Renal cortex interstitium (tissue), 11 donors: ENCODE measurements around the gene EXT2. TPM values are rescaled to one million over a fixed set of nuclear protein-coding genes. Genes with fewer than 3 reads are reported as not detected.

Experiments used
- DNase-seq, 11 donors: peaks; one replicate each; pipeline ENCODE4 v3.0.0-alpha.2; 2013; ENCODE audit warnings: low read depth in 9 of 11, low spot score in 4 of 11; ENCODE audit errors: extremely low read depth in 1 of 11
- polyA plus RNA-seq, 3 donors: library from polyadenylated mRNA; unstranded; fragments of 120-200 nt; gene quantifications; one replicate each; pipeline ENCODE4 v1.2.1, GENCODE V29; 2013; ENCODE audit not compliant: insufficient read length in 3 of 3

The EXT2 gene
- polyA plus RNA-seq, 3 donors, result 67.9 to 69.4 (median 68.2) TPM

GRCh38 chr11:44286268-44286880 lies 190.9 kb downstream of the EXT2 start:
- peak in 1 of 11 donors; percentile 32 for DNase-seq

GRCh38 chr11:44286911-44287310 lies 191.4 kb downstream of the EXT2 start:
- no peak for DNase-seq

- DNase-seq, result no peak
Measured at GRCh38 chr11:44288133-44288526, 192.7 kb downstream of the EXT2 start.

DNA sequence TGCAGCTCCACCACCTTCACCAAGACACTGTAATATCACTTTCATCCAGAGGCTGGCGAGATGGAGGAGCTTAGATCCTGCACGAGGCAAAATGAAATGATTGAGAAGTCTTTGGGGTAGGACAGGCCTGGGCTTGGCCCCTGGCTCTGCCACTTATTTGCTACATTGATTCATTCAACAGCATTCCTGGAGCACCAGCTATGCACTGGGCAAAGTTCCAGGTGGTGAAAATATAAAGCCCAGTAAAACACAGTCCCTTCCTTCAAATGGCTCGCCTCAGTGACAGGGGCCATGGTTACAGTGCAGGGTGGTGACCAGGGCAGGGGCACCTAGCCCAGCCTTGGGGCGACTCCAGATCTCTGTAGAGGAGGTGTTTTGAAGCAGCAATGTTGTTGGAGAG lies 194.7 kb downstream of the EXT2 start:
- DNase-seq, result no peak

Other genes starting within 250 kb of the EXT2 start
- gene ALKBH3, start 214.8 kb upstream of the EXT2 start, polyA plus RNA-seq, result 10 to 100 TPM; 30.6 to 36.8 (median 31.9) TPM
- 10 to 100 TPM in 1 of 3 donors, 1 to 10 TPM in 2; 7.6 to 10.5 (median 9.5) TPM for gene C11orf96, start 153.0 kb upstream of the EXT2 start, polyA plus RNA-seq
- gene ACCSL, start 47.7 kb upstream of the EXT2 start, polyA plus RNA-seq, result under 1 TPM in 2 of 3 donors, not detected in 1; 0.07 to 0.08 TPM
- gene ACCS, start 29.4 kb upstream of the EXT2 start, polyA plus RNA-seq, result 10 to 100 TPM; 33.0 to 50.1 (median 43.6) TPM
- under 1 TPM; 0.12 to 0.39 (median 0.20) TPM for gene ALX4, start 214.5 kb downstream of the EXT2 start, polyA plus RNA-seq